ENCODE measurements around the gene TNFRSF4.

The TNFRSF4 gene

DNA sequence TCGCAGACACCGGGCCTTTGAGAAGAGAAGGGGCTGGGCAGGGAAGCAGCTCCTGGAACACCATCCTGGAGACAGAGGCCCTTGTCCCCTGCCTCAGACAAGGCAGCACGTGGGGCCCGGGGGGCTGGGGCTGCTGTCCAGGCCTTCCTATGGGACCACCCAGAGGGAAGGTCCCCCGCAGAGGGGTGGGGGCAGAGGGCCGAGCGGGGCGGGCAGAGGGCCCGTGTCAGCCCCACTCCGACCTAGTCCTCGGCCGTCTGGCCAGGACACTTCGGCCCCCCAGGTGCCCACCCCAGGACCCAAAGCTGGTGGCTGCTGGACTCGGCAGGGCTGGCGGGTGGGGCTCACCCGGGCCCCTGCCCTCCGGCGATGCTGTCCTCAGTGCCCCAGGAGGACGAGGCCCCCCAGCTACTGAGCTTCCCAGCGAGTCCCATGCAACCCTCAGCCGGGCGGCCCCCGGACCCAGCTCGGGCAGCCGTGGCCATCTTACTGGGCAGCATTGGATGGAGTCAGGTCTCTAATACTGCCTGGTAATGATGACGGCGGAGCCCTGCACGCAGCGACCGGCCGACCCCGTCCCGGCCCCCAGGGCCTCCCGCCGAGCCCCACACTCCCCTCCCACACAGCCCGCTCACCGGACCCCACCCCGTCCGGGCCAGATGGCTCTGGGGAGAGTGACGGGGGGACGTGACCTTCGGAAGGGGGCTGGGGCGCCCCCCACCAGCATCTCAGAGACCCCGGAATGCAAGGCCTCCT is 47.1 kb downstream of the TNFRSF4 start:
- H3K27ac ChIP-seq, result no peak overlapping the region
- POLR2A ChIA-PET (ENCODE audit: low non-redundant PET), result no interaction called here
- CTCF ChIA-PET, result no interaction called here
- DNase-seq (ENCODE audit: low spot score), result no peak
- no peak for TF ChIP-seq CTCF (conservative IDR thresholded peaks at IDR 0.05; ENCODE audit: low read depth)

GRCh38 chr1:1165900-1166421 is 48.0 kb downstream of the TNFRSF4 start:
- no peak for DNase-seq (ENCODE audit: low spot score)
- TF ChIP-seq CTCF (conservative IDR thresholded peaks at IDR 0.05; ENCODE audit: low read depth), result no peak
- POLR2A ChIA-PET (ENCODE audit: low non-redundant PET), result no interaction called here
- CTCF ChIA-PET, result interaction anchor here (0.6 to 0.8 kb wide), 4 partner anchors 49 to 500 kb away, joined by 3 to 5 read pairs (median 4); no protein-coding TSS in a partner anchor
- no peak overlapping the region for H3K27ac ChIP-seq

- TF ChIP-seq CTCF (conservative IDR thresholded peaks at IDR 0.05; ENCODE audit: low read depth), result no peak
- H3K27ac ChIP-seq, result no peak overlapping the region
- ChIA-PET POLR2A (ENCODE audit: low non-redundant PET) (no interaction called here), CTCF (interaction anchor here (0.6 to 1.6 kb wide), 6 partner anchors 23 to 500 kb away, joined by 3 to 9 read pairs (median 4); no protein-coding TSS in a partner anchor)
- no peak for DNase-seq (ENCODE audit: low spot score)
Measured at GRCh38 chr1:1165485-1165884, 48.5 kb downstream of the TNFRSF4 start.

DNA sequence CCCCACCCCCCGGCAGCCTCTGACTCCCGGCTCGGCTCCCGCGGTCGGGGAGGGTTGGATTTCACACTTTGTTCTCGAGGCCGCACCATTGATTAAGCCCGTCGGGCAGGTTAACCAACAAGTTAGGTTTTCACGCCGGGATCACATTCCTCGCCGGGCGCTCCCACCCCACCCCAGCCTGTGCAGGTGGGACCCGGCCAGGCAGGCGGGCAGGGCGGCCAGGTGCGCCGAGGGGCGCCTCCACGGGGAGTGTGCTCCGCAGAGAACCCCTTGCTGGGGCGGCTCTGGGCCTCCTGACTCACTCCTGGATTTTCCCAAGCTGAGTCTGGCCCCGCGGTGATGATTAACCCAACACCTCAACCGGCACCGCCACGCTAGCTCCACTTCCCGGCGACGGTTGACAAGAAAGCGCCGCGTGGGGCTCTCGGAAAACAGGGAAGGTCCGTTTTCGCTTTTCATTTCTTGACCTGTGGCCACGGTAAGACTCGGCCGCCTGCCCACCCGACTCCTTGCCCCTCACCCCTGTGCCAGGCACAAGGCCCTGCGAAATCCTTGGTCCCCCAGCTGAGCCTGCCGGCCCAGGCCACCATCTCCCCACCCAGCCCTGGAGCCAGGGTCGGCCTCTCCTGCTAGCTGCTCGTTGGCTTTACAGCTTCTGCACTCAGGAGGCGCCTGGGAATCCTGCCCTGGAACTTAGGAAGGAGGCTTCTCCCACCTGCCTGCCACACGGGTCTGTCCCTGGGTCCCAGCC is 49.1 kb downstream of the TNFRSF4 start:
- peak; percentile 85 for DNase-seq (ENCODE audit: low spot score)
- no peak overlapping the region for H3K27ac ChIP-seq
- TF ChIP-seq CTCF (conservative IDR thresholded peaks at IDR 0.05; ENCODE audit: low read depth), result no peak
- POLR2A ChIA-PET (ENCODE audit: low non-redundant PET), result no interaction called here
- CTCF ChIA-PET, result interaction anchor here (0.6 to 1.6 kb wide), 4 partner anchors 22 to 501 kb away, joined by 3 to 9 read pairs (median 4); no protein-coding TSS in a partner anchor

DNA sequence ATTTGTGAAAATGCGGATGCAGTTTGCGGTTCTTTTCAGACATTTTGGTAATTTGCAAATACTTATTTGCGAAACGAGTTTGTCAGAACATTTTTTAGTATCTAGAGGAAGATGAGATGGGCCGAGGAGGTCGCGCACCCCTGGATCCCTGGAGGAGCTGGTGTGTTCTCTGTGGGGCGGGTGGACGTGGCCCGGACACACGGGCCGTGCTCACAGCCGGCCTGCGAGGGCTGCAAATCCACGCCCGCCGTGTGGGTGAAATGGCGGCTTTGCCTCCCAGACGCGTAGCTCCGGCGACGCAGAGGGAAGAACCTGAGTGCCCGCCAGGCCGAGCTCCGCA is 49.6 kb downstream of the TNFRSF4 start:
- ChIA-PET POLR2A (ENCODE audit: low non-redundant PET) (no interaction called here), CTCF (interaction anchor here (1.6 kb wide), 1 partner anchor 127 kb away, joined by 9 read pairs; no protein-coding TSS in a partner anchor)
- TF ChIP-seq CTCF (conservative IDR thresholded peaks at IDR 0.05; ENCODE audit: low read depth), result no peak

DNA sequence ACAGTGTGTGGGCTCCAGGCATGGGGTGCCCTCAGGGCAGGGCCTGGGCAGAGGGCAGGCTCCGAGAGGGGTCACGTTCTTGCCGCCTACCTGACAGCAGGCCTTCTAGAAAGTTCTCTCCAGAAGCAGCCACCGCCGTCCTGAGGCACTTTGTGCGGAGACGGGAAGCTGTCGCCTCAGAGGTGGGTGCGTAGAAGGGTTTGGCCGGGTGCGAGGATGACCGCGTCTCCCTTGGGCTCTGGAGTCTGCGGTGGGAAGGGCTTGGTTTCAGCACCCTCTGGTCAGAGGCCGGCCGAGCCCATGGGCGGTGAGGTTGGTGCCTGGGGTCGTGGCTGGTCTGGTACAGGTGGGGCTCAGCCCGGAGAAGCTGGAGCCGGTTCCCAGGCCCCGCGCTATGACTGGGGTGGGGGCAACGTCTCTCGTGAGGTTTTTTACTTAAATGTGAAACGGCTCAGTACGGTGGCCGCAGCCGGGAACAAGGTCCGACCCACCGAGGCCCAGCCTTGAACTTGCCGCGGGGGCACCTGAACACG is 50.3 kb downstream of the TNFRSF4 start:
- DNase-seq (ENCODE audit: low spot score), result no peak
- no peak overlapping the region for H3K27ac ChIP-seq
- ChIA-PET POLR2A (ENCODE audit: low non-redundant PET) (no interaction called here), CTCF (interaction anchor here (0.6 to 4.6 kb wide), 4 partner anchors 15 to 181 kb away, joined by 3 to 26 read pairs (median 4); partner anchors contain the start of gene PERM1)
- TF ChIP-seq CTCF (conservative IDR thresholded peaks at IDR 0.05; ENCODE audit: low read depth), result no peak

More for the DNA sequence above, 49.6 kb downstream of the TNFRSF4 start:
- no peak overlapping the region for H3K27ac ChIP-seq
- no peak for DNase-seq (ENCODE audit: low spot score)
